ENCODE results near the gene PFDN1. TPM values are rescaled to one million over a fixed set of nuclear protein-coding genes. Genes with fewer than 3 reads are reported as not detected.

PFDN1 gene
- total and polyA plus RNA-seq, 4 donors, result 14.0 to 30.8 (median 20.7) TPM

GRCh38 chr5:140351609-140352334 is 48.9 kb upstream of the PFDN1 start:
- peak; percentile 50 for DNase-seq (ENCODE audit: low spot score)
- peaks cover 0 to 11% (median 10%) of the 10 kb centered on the region in 4 donors for H3K4me1 ChIP-seq (ENCODE audit: control insufficient read depth in 4 of 4, insufficient read depth in 4 of 4, low read length in 3 of 4)

GRCh38 chr5:140349244-140349643 is 46.3 kb upstream of the PFDN1 start:
- DNase-seq (ENCODE audit: low spot score), result no peak
- Histone ChIP-seq H3K27ac (ENCODE audit: low read depth in 1 of 2, low read length in 2 of 2) (no peak overlapping the region), H3K27me3 (ENCODE audit: control insufficient read depth in 4 of 4, insufficient read depth in 4 of 4, low read length in 3 of 4) (no peaks in the 10 kb centered on the region), H3K4me3 (ENCODE audit: low read depth in 1 of 3, low read length in 3 of 3) (no peak overlapping the region), H3K9ac (ENCODE audit: low read depth in 1 of 2, low read length in 2 of 2) (no peak overlapping the region), H3K36me3 (ENCODE audit: control insufficient read depth in 4 of 4, insufficient read depth in 3 of 4, low read depth in 1 of 4, low read length in 3 of 4) (no peaks in the 10 kb centered on the region), H3K9me3 (ENCODE audit: control insufficient read depth in 4 of 4, low read length in 3 of 4) (no peaks in the 10 kb centered on the region), H3K4me1 (ENCODE audit: control insufficient read depth in 4 of 4, insufficient read depth in 4 of 4, low read length in 3 of 4) (peaks cover 0 to 17% (median 13%) of the 10 kb centered on the region in 4 donors)
- TF ChIP-seq, protein P1, sequence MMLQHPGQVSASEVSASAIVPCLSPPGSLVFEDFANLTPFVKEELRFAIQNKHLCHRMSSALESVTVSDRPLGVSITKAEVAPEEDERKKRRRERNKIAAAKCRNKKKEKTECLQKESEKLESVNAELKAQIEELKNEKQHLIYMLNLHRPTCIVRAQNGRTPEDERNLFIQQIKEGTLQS (IDR thresholded peaks at IDR 0.05), result no peak
- no peak for TF ChIP-seq GABPA (IDR thresholded peaks at IDR 0.05 in 1 of 2, conservative IDR thresholded peaks at IDR 0.05 in 1 of 2)
- TF ChIP-seq, protein P2, sequence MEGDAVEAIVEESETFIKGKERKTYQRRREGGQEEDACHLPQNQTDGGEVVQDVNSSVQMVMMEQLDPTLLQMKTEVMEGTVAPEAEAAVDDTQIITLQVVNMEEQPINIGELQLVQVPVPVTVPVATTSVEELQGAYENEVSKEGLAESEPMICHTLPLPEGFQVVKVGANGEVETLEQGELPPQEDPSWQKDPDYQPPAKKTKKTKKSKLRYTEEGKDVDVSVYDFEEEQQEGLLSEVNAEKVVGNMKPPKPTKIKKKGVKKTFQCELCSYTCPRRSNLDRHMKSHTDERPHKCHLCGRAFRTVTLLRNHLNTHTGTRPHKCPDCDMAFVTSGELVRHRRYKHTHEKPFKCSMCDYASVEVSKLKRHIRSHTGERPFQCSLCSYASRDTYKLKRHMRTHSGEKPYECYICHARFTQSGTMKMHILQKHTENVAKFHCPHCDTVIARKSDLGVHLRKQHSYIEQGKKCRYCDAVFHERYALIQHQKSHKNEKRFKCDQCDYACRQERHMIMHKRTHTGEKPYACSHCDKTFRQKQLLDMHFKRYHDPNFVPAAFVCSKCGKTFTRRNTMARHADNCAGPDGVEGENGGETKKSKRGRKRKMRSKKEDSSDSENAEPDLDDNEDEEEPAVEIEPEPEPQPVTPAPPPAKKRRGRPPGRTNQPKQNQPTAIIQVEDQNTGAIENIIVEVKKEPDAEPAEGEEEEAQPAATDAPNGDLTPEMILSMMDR (IDR thresholded peaks at IDR 0.05; ENCODE audit: low read depth, low read length, missing input control), result no peak
- TF ChIP-seq NR2F2 (IDR thresholded peaks at IDR 0.05), result no peak
- WGBS, result 95% methylated on average over 2 of the region's 2 CpGs

More at GRCh38 chr5:140351609-140352334, 48.9 kb upstream of the PFDN1 start:
- H3K9me3 ChIP-seq (ENCODE audit: control insufficient read depth in 4 of 4, low read length in 3 of 4), result no peaks in the 10 kb centered on the region
- 8% methylated on average over 5 of the region's 5 CpGs for WGBS
- H3K9ac ChIP-seq (ENCODE audit: low read depth in 1 of 2, low read length in 2 of 2), result no peak overlapping the region
- no peaks in the 10 kb centered on the region for H3K36me3 ChIP-seq (ENCODE audit: control insufficient read depth in 4 of 4, insufficient read depth in 3 of 4, low read depth in 1 of 4, low read length in 3 of 4)
- TF ChIP-seq, protein P2 (IDR thresholded peaks at IDR 0.05; ENCODE audit: low read depth, low read length, missing input control), result peak; percentile 90
- TF ChIP-seq HNF4G (IDR thresholded peaks at IDR 0.05) (no peak), FOXA2 (IDR thresholded peaks at IDR 0.05) (no peak), GABPA (IDR thresholded peaks at IDR 0.05 in 1 of 2, conservative IDR thresholded peaks at IDR 0.05 in 1 of 2) (no peak), YY1 (IDR thresholded peaks at IDR 0.05) (peak; percentile 17), HNF4A (conservative IDR thresholded peaks at IDR 0.05) (peak in 1 of 2 donors; percentile 10), RAD21 (IDR thresholded peaks at IDR 0.05) (peak; percentile 86 to 87), EGR1 (IDR thresholded peaks at IDR 0.05; ENCODE audit: low read depth in 2 of 2) (no peak)
- TF ChIP-seq, protein P3, sequence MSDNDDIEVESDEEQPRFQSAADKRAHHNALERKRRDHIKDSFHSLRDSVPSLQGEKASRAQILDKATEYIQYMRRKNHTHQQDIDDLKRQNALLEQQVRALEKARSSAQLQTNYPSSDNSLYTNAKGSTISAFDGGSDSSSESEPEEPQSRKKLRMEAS (IDR thresholded peaks at IDR 0.05), result no peak
- H3K4me3 ChIP-seq (ENCODE audit: low read depth in 1 of 3, low read length in 3 of 3), result no peak overlapping the region
- H3K27ac ChIP-seq (ENCODE audit: low read depth in 1 of 2, low read length in 2 of 2), result no peak overlapping the region
- no peaks in the 10 kb centered on the region for H3K27me3 ChIP-seq (ENCODE audit: control insufficient read depth in 4 of 4, insufficient read depth in 4 of 4, low read length in 3 of 4)

- H3K27ac ChIP-seq (ENCODE audit: low read depth in 1 of 2, low read length in 2 of 2), result no peak overlapping the region
- TF ChIP-seq REST (IDR thresholded peaks at IDR 0.05) (no peak), GABPA (IDR thresholded peaks at IDR 0.05 in 1 of 2, conservative IDR thresholded peaks at IDR 0.05 in 1 of 2) (no peak), YY1 (IDR thresholded peaks at IDR 0.05) (no peak), HNF4G (IDR thresholded peaks at IDR 0.05) (no peak), FOXA1 (IDR thresholded peaks at IDR 0.05) (no peak), SP1 (IDR thresholded peaks at IDR 0.05) (no peak), NR2F2 (IDR thresholded peaks at IDR 0.05) (no peak), EGR1 (IDR thresholded peaks at IDR 0.05; ENCODE audit: low read depth in 2 of 2) (no peak)
- TF ChIP-seq, protein P2 (IDR thresholded peaks at IDR 0.05; ENCODE audit: low read depth, low read length, missing input control), result no peak
- TF ChIP-seq, protein P3 (IDR thresholded peaks at IDR 0.05), result no peak
Measured at GRCh38 chr5:140348104-140348503, 45.2 kb upstream of the PFDN1 start.

More at GRCh38 chr5:140348104-140348503, 45.2 kb upstream of the PFDN1 start:
- H3K9ac ChIP-seq (ENCODE audit: low read depth in 1 of 2, low read length in 2 of 2), result no peak overlapping the region
- H3K9me3 ChIP-seq (ENCODE audit: control insufficient read depth in 4 of 4, low read length in 3 of 4), result no peaks in the 10 kb centered on the region
- no peak overlapping the region for H3K4me3 ChIP-seq (ENCODE audit: low read depth in 1 of 3, low read length in 3 of 3)
- H3K36me3 ChIP-seq (ENCODE audit: control insufficient read depth in 4 of 4, insufficient read depth in 3 of 4, low read depth in 1 of 4, low read length in 3 of 4), result no peaks in the 10 kb centered on the region
- WGBS, result 66% methylated on average over 4 of the region's 4 CpGs
- DNase-seq (ENCODE audit: low spot score), result no peak
- H3K4me1 ChIP-seq (ENCODE audit: control insufficient read depth in 4 of 4, insufficient read depth in 4 of 4, low read length in 3 of 4), result peaks cover 0 to 17% (median 13%) of the 10 kb centered on the region in 4 donors
- no peaks in the 10 kb centered on the region for H3K27me3 ChIP-seq (ENCODE audit: control insufficient read depth in 4 of 4, insufficient read depth in 4 of 4, low read length in 3 of 4)
